NCI-H345 treated with DMSO at 0.1 percent for 48 hours (cell line): Measurements from ENCODE around the gene TYW1.
"Not testable (repeated sequence)": the region's sequence is repeated elsewhere in the genome, so short reads cannot be mapped to it uniquely, and the experiment has no call there.

Experiments used
- DNase-seq: peaks from one replicate; lab custom pipeline; 2025; ENCODE audit not compliant: unreplicated experiment; lab: John Stamatoyannopoulos, UW

The TYW1 gene, protein sequence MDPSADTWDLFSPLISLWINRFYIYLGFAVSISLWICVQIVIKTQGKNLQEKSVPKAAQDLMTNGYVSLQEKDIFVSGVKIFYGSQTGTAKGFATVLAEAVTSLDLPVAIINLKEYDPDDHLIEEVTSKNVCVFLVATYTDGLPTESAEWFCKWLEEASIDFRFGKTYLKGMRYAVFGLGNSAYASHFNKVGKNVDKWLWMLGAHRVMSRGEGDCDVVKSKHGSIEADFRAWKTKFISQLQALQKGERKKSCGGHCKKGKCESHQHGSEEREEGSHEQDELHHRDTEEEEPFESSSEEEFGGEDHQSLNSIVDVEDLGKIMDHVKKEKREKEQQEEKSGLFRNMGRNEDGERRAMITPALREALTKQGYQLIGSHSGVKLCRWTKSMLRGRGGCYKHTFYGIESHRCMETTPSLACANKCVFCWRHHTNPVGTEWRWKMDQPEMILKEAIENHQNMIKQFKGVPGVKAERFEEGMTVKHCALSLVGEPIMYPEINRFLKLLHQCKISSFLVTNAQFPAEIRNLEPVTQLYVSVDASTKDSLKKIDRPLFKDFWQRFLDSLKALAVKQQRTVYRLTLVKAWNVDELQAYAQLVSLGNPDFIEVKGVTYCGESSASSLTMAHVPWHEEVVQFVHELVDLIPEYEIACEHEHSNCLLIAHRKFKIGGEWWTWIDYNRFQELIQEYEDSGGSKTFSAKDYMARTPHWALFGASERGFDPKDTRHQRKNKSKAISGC

DNA sequence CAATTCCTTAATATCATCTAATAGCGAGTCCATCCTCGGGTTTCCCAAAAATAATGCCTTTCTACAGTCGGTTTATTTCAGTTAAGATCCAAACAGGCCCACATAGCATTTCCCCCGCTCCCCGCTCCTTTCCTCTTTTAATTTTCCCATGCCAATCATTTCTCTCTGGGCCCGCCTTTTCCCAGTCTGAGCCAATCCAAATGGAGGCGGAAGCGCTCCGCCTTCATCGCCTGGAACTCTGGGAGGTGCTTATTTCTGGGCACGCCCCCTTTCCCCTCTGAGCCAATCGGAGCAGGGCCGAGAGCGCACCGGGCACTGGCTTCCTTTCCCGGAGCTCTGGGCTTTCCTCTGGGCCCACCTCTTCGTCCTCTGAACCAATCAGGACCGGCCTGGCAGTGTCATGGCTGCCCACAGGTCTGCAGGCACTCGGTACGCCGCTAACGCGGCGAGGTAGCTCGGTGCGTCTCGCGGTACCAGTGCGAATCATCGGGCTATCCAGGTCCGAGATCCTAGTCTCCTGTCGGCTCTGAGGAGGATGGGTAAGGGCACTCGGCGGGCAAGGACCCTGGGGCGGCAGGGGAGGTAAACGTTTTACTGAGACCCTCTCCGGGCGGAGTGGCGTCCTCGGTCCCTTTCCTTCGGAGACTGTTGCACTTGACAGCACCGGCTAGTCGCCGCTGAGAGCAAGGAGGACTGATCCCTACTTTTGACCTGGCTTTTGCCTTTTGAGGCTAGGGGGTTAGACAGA is at the start of gene TYW1:
TYW1 (plus strand) TSS at position 390 of the 748 bp plus-strand sequence; CDS start at position 536, 146 bp downstream.
- peak; percentile 91 for DNase-seq

DNA sequence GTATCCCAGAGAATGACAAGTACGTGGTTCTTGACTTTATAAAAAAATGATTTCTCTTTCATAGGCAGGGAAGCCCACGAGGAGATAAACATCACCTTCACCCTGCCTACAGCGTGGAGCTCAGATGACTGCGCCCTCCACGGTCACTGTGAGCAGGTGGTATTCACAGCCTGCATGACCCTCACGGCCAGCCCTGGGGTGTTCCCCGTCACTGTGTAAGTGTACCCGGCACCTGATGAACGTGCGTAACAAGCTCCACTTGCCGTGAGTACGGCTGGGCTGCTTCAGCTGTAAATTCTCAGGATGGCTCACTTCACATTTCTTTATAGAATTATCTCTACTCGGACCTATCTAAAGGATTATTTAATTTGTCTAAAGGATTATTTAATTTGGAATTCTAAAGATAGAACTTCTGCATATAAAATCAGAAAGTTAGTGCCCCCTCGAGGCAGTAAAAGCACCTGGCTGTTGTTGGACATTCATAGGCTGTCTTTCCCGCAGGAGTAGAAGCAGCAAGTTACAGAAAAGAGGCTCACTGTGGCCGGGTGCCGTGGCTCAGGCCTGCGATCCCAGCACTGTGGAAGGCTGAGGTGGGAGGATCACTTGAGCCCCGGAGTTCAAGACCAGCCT is 48.0 kb upstream of the TYW1 start:
- DNase-seq = no peak

DNA sequence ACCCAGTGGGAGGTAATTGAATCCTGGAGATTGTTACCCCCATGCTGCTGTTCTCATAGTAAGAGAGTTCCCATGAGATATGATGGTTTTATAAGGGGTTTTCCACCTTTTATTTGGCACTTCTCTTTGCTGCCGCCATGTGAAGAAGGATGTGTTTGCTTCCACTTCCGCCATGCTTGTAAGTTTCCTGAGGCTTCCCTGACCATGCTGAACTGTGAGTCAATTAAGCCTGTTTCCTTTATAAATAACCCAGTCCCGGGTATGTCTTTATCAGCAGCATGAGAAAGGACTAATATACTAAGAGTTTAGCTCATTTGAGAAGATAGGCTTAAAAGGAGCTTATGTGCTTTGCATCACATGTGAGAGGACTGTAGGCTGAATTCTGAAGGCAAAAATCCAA is 46.3 kb upstream of the TYW1 start:
- no peak for DNase-seq

DNA sequence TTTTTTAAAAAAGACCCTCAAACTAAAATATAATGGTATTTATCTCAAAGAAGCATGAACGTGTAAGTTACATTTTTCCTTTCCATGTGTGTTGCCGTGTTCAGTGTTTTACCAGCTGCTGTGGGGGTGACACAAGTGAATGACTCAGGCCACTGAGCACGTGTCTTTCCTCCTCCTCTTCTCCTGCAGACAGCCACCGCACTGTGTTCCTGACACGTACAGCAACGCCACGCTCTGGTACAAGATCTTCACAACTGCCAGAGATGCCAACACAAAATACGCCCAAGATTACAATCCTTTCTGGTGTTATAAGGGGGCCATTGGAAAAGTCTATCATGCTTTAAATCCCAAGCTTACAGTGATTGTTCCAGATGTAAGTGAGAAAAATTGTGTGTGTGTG is 45.9 kb upstream of the TYW1 start:
- no peak for DNase-seq

DNA sequence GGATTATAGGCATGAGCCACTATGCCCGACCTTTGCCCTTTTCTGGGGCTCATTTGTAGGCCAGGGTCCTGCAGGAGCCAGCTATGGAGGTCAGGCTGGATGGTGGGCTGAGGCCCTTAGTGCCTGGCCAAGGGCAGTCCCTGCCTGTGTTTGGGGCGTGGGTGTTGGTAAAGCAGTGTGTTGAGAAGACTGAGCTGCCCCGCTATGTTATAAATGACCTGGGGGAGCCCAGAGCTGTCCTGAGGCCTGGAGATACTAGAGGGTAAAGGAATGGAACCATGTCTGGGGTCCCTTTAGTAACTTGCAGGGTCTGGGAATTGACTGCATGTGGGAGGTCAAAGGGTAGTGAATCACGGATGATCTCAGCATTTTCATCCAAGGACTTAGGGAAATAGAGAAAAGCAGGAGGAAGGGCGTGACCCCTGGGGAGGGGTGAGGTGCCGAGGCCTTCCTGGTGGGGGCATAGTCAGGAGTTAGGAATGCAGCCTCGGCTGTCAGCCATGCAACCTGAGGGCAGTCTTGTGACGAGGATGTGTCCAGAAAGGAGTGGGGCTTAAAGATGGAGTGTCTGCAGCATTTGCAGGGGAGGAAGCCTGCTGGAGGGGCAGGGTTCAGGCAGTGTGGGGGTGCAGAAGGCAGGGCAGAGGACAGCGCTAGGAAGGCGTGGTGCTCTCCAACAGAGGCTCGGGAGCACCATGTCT is 44.1 kb upstream of the TYW1 start:
- DNase-seq = no peak

DNA sequence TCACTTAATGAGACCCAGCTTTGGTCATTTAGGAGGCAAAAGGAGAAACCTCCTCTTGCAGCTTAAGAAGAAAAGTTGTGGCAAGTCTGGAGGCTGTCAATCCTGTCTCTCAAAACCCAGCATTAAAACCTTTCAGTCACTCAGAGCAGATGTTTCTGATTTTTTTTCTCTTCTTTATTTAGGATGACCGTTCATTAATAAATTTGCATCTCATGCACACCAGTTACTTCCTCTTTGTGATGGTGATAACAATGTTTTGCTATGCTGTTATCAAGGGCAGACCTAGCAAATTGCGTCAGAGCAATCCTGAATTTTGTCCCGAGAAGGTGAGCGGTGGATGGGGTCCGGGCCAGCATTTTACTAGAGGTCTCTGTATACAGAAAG is 43.6 kb upstream of the TYW1 start:
- no peak for DNase-seq

DNA sequence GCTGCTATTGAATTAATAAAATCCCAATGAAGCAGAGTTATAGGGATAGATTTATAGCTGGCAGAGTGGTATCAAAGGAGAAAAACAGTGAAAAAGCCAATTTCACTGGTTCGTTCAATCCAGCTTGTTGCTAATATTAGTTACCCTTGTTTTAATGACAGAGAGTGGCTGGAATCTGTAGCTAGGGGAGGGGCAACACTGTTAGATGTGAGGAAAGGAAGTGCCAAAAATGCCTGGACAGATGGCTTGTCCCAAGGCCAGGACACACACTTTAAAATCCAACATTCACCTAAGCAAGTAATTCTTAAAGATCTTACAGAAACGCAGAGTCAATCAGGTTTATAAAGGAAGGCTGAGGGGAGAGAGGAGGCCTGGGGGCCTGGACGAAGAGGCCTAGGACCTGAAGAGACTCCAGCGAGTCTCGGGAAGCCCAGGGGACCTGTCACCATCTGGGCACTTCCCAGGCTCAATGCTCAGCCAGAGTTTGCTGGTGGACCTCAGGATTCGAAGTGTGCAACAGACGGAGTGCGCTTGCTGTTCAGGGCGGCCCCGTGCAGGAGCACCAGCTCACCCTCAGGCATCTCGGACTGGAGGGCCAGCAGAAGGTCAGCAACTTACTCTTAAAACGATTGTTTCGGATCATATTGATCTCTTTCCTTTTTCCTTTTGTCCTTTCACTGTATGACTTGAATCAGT is 38.9 kb upstream of the TYW1 start:
- no peak for DNase-seq

DNA sequence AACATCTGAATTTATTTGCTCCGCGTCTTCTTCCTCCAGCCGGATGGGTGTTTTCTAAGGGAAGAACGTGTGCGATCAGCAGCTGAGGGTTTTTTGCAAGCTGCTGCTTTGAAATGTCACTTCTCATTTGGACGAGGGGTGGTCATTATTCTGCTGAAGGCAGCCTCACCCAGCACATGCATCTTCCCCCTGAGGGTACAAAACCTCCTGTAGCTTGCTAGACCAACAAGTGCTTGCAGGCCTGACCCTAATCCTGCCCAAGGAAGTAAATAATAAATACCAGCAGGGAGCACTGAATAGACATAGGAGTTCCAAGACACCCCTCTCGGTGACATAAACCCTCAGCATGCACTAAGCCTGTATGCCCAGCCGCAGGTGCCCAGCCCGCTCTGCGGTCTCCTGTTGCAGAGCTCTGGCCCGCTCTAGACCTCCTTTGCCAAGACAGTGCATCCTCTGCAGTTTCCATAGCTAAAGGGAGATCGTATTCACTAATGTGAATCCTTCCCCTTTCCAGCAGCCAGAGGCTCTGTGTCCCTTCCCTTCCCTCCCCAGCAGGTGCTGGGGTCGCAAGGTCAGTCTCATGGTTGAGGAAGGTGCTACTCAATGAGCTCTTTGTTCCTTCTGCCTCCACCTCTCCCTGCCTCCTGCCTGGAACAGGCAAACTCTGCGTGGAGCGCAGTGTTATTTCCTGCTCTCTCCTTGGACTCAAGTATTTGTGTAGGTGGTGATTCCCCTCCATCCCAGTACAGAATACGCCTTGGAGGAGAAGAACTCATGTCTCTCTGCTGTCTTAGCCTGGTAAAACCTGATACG is 37.9 kb upstream of the TYW1 start:
- no peak for DNase-seq

DNA sequence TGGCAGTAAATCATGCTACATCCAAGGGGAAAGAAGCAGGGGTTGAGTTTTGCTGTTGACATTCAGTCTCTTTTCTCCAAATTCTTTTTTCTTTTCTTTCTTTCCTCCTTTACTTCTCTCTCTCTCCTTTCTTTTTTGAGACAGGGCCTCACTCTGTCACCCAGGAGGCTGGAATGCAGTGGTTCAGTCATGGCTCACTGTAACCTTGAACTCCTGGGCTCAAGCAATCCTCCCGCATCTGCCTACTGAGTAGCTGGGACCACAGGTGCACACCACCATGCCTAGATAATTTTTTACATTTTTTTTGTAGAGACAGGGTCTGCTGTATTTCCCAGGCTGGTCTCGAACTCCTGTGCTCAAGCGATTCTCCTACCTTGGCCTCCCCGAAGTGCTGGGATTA is 36.4 kb upstream of the TYW1 start:
- no peak for DNase-seq

DNA sequence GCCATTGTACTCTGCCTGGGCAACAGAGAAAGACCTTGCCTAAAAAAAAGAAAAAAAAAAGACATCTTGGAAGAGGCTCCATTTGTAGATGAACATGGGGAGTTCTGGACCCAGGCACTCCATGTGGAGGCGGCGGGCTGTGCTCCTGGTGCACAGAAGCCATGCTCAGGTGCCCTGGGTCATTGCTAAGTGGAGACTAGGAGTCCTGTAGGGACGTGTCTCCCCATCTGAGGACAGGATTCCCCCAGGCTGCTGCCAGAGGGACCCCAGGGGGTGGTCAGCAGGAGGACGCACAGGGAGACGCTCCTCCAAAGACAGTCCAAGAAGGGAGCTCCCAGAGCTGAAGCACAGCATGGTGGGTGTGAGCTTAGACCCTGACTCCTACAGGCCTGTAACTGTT is 35.5 kb upstream of the TYW1 start:
- no peak for DNase-seq

DNA sequence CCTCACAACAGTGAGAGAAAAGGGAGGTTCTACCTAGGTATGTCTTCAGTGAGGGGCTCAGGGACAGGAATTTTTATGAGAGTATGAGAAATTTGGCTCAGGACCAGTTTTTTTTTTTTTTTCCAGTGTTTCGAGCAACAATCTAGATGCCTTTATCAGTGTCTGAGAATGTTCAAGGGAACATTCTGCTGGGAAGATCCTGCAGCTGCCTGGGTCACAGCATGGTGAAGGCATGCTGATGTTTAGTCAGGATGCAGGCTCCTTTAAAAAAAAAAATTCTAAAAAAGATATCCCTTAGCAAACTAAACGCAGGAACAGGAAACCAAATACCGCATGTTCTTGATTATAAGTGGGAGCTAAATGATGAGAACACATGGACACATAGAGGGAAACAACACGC is 32.2 kb upstream of the TYW1 start:
- DNase-seq = no peak

DNA sequence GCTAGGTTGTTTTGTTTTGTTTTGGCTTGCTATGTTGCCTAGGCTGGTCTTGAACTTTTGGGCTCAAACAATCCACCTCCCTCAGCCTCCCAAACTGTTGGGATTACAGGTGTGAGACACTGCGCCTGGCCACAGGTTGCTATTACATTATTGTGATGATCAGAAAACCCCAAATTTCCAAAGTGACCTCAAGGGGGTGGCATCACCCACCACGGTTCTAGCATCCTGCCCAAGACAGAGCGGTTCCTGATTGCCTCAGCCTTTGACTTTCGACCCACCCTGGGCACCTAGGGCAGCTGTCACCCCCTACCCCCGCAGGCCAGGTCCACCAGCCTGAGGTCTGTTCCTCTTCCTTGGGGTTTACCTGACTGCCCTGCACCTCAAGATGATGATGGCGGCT is 29.6 kb upstream of the TYW1 start:
- DNase-seq = no peak

DNA sequence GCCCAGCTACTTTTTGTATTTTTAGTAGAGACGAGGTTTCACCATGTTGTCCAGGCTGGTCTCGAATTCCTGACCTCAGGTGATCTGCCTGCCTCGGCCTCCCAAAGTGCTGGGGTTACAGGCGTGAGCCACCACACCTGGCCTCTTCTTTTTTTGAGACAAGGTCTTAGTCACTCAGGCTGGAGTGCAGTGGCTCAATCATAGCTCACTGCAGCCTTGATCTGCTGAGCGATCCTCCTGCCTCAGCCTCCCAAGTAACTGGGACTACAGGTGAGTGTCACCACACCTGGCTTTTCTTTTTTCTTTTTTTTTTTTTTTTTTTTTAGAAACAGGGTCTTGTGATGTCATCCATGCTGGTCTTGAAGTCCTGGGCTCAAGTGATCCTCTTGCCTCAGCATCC is 27.6 kb upstream of the TYW1 start:
- not testable (repeated sequence) for DNase-seq

DNA sequence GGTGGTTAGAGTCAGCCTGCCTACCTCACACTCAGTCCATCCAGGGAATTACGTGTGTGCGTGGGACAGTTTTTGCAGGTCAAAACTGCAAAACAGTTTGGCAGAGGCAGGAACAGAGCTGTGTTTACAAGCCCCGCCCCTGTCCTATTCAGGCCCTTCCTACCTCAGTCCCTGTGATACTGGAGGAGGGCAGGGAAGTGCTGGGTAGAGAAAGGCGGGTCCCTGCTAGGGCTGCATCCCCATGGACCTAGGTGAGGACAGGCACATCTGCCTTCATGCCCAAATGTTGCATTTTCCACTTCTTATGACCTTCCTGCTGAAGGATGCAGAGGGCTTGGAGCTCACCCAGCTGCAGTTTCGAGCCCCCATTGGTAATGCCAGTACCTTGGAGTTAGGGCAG is 26.3 kb upstream of the TYW1 start:
- no peak for DNase-seq

DNA sequence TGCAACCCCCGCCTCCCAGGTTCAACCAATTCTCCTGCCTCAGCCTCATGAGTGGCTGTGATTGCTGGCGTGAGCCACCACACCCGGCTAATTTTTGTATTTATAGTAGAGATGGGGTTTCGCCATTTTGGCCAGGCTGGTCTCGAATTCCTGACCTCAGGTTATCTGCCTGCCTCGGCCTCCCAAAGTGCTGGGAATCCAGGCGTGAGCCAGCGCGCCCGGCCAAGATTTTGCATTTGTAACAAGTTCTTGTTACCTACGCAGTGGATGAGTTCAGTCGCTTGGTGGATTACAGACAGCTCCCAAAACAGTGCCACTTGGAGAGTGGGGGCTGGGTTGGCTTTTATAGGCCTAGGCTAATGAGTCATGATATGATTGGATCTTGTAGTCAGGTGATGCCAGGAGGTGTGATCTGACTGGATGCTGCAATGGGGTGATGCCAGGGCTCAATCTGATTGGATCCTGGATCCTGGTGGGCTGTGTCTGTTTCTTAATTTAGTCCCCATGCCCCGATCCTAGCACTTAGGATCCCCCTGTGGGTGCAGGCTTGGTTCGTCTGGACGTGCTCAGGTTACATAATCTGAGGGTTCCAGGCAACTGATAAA is 21.5 kb upstream of the TYW1 start:
- DNase-seq = no peak

DNA sequence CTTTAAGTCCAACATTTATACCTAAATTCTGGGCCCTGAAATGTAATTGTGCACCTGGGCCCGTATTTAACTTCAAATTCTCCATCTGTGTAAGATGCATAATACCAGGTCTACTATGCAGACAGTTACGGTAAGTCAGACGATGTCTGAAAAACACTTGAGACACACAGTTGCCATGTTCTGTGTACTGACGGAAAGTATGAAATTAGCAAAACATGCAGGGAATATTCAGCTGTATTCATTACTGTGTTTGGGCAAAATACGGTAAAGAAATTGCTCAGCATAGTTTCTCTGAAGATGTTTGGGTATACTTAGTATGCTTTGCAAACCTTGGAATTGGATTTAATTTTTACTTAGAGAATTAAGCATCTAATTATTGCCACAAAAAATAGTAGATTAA is 18.3 kb upstream of the TYW1 start:
- DNase-seq = not testable (repeated sequence)

DNA sequence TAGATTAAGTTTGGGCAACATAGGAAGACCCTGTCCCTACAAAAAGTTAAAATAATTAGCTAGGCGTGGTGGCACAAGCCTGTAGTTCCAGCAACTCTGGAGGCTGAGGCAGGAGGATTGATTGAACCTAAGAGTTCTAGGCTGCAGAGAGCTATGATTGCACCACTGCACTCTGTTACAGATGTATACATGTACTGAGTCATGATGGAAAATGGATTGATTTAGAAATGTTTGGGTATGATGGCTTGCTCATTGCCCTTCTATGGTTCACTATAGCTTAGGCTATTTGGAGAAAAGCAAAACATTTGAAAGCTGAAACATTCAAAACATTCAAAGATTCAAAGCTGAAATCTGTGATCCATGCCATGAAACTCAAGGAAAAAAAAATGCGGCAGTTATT is 17.6 kb upstream of the TYW1 start:
- not testable (repeated sequence) for DNase-seq

DNA sequence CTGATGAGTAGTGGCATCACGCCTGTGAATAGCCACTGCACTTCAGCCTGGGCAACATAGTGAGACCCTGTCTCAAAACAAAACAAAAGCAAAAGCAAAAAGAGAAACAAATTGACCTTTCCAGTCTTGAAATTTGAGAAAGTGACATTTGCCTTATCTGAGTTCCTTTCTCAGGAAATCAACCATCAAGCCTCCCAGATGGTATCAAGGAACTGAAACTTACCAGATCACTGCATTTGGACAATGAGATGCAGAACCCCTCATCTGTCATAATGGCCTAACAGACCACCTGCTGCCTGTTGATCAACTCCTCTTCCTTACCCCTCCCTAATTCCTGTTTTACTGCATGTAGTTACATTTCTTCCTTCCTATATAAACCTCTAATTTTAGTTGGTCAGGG is 16.3 kb upstream of the TYW1 start:
- not testable (repeated sequence) for DNase-seq

DNA sequence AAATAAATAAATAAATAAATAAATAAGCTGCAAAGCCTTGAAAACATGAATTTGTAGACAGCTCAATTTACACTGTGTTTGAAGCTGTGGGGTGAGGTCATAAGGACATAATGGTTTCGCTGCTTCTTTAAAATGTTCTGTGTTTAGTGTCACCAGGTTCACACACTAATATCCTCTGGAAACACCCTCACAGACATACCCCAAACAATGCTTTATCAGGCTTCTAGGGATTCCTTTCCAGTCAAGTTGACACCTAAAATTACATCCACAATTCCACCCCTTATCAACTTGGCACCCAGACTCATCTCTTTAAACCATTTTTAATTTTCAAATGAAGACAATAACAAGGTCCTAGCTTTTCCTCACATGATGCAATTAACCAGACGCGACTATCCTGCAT is 7.1 kb upstream of the TYW1 start:
- DNase-seq = not testable (repeated sequence)
